ENCODE results near the gene NRF1.

The NRF1 gene

DNA sequence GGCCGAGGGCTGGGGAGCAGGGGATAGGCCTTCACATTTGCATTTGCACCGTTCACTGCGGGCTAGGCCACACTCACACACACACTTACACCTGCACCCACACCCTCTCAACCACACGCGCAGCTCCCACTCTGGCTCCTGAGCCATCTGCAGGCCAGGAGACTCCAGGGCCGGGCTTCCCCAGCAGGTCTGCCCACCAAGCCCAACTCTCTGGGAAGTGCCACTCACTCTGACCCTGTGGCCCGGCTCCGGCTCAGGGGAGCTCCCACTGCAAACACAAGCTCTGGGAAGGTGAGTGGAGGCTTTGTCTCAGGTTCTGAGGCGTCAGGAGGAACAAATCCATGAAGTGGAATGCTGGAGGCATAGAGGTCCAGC lies 157.9 kb downstream of the NRF1 start:
- in situ Hi-C loops (cut with HindIII; ENCODE audit: low sequenced_read_pairs): no loop called here
- no peak for DNase-seq (ENCODE audit: low read depth)
- TF ChIP-seq, protein P1, sequence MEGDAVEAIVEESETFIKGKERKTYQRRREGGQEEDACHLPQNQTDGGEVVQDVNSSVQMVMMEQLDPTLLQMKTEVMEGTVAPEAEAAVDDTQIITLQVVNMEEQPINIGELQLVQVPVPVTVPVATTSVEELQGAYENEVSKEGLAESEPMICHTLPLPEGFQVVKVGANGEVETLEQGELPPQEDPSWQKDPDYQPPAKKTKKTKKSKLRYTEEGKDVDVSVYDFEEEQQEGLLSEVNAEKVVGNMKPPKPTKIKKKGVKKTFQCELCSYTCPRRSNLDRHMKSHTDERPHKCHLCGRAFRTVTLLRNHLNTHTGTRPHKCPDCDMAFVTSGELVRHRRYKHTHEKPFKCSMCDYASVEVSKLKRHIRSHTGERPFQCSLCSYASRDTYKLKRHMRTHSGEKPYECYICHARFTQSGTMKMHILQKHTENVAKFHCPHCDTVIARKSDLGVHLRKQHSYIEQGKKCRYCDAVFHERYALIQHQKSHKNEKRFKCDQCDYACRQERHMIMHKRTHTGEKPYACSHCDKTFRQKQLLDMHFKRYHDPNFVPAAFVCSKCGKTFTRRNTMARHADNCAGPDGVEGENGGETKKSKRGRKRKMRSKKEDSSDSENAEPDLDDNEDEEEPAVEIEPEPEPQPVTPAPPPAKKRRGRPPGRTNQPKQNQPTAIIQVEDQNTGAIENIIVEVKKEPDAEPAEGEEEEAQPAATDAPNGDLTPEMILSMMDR (IDR thresholded peaks at IDR 0.05; ENCODE audit: low read depth, low read length, missing control alignments): no peak
- H3K4me3 ChIP-seq (ENCODE audit: low read depth, low read length): no peak overlapping the region

DNA sequence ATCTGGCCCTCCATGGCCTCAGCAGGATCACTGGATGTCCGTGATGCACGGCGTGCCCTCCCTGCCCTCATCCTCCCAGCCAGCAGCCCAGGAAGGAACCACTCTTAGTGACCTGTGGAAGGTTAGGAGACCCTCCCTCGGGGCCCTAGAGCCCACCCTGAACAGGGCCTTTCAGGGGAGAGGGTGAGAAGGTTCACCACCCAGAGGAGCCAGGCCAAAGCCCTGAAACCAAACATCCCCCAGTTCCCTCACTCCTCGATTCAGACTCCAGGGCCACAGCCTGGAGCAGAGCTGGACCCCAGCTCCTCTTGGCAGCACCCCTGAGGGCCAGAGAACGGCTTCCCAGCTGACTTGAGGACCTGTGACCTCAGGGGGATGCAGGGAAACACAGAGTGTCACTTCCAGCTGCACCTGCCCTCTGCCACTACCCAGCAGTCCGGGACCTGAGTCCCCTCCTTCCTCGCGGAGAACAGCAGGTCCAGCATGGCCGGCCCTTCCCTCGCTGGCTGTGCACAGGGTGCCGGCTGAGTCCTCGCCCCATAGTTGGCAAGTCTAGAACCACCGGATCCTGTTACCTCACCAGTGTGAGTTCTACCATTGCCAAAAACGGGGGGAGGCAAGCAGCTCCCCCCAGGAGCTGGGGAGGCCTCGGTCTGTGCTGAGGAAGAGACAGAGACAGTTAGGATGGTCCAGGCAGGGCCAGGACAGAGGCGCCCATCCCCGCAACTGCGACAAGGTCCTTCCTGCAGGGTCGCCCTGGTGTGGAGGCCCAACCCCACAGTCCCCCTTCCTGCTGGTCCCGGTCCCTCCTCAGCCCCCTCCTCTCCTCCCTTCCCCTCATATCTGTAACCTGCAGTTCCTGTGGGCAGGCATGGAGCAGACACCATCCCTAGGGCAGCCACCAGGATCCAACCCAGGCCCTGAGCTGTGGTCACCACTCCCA lies 158.6 kb downstream of the NRF1 start:
- no peak for DNase-seq (ENCODE audit: low read depth)
- in situ Hi-C loops (cut with HindIII; ENCODE audit: low sequenced_read_pairs): no loop called here
- TF ChIP-seq, protein P1 (IDR thresholded peaks at IDR 0.05; ENCODE audit: low read depth, low read length, missing control alignments): no peak
- no peak overlapping the region for H3K4me3 ChIP-seq (ENCODE audit: low read depth, low read length)

DNA sequence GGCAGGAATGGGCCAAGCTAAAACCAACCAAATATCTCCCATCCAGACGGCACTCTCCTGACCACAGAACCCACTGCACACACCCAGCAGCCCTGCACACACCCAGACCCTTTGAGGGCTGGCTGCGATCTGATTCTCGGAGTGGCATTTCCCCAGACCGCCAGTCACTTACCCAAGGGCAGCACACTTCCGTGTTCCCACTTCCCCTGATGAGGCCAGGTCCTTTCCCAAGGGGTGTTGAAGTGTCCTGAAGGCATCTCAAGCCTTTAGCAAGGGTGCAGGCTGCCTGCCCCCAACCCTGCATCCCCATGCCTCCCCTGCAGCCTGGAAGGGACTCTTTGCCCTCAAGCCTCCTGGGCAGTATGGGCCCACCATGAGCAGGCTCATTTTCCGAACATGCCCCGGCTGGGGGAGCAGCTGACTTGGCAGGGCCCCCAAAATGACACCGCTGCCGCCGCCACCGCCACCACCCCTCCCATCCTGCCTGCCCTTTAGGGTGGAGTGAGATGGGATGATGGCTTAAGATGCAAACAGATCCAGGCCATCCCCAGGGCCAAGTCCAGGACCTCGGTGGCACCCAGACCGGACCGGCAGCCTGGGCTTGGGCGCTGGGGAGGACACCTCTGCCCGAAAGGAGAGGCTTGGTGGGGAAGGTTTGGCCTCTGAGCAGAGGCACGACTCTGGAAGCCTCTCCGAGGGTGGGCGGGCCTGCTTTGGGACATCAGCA lies 159.8 kb downstream of the NRF1 start:
- TF ChIP-seq, protein P1 (IDR thresholded peaks at IDR 0.05; ENCODE audit: low read depth, low read length, missing control alignments): no peak
- in situ Hi-C loops (cut with HindIII; ENCODE audit: low sequenced_read_pairs): no loop called here
- no peak for DNase-seq (ENCODE audit: low read depth)
- H3K4me3 ChIP-seq (ENCODE audit: low read depth, low read length): no peak overlapping the region

DNA sequence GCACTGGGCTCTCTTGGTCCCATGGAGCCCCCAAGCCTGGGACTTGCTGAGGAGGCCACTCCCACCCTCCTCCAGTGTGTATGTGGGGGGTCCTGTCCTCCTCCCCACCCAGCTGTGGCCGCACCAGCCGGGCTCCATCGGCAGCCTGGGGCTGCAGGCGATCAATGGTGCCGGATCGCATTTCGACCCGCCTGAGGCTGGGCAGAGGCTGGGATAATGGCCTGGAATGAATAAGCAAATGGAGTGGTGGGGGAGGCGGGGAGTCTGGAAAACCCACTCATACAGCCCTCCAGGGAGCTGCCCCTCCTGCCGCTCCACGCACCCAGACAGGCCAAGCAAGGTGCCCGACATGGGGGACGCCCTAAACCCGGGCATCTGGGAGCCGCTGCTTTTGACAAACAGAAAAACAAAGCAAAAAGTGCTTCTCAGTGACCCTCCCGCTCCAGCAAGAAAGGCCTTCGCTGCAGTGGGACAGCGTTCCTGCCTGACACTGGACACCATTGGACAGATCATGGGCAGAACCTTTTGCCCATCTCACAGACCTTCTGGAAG lies 160.5 kb downstream of the NRF1 start:
- H3K4me3 ChIP-seq (ENCODE audit: low read depth, low read length): no peak overlapping the region
- no peak for DNase-seq (ENCODE audit: low read depth)
- in situ Hi-C loops (cut with HindIII; ENCODE audit: low sequenced_read_pairs): no loop called here
- TF ChIP-seq, protein P1 (IDR thresholded peaks at IDR 0.05; ENCODE audit: low read depth, low read length, missing control alignments): no peak

DNA sequence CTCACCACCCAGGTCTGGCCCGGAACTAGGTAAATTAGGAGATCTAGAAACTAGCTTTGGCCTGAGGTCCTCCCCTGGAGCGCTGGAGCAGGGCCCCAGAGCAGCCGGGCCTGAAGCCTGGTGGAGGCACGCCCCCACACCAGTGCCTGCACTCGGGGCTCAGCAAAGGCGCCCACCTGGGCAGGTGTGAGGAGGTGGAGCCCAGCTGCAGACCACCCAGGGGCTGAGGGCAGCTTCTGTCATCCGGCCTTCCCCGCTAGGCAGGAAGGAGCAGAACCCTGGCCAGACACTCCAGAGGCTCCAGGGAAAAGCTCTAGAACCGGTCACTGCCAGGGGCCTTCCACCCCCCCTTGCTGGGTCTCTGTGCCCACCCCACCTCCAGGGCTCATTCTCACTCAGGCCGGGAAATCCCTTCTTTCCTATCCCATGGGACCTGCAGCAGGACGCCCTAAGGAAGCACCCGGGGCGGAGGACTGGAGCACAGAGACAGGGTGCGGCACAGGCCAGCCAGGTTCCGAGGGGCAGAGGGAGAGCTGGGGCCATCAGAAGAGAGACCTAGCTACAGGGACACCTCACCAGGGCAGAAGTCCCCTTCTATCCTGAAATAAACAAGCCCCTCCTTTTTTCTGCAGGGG lies 161.2 kb downstream of the NRF1 start:
- TF ChIP-seq, protein P1 (IDR thresholded peaks at IDR 0.05; ENCODE audit: low read depth, low read length, missing control alignments): no peak

DNA sequence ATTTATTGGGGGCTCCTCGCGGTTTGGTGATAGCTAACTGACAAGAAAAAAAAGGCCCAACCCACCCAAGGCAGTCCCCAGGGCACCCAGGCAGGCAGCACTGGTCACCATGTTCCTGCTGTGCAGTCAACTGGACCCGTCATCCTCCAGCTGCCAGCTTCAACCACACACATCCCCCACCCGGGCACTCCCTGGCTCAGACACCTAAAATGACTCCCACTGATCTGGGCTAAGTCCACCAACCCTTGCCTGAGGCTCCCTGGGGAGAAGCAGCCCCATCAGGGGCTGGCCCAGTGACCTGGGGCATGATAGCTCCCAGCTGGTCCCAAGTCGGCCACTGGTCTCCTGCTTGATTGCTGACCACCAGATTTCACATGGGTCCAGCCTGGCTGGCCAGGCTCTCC lies 161.8 kb downstream of the NRF1 start:
- in situ Hi-C loops (cut with HindIII; ENCODE audit: low sequenced_read_pairs): no loop called here
- no peak overlapping the region for H3K4me3 ChIP-seq (ENCODE audit: low read depth, low read length)
- DNase-seq (ENCODE audit: low read depth): no peak
- TF ChIP-seq, protein P1 (IDR thresholded peaks at IDR 0.05; ENCODE audit: low read depth, low read length, missing control alignments): no peak

More for the DNA sequence above, 161.2 kb downstream of the NRF1 start:
- in situ Hi-C loops (cut with HindIII; ENCODE audit: low sequenced_read_pairs): no loop called here
- no peak overlapping the region for H3K4me3 ChIP-seq (ENCODE audit: low read depth, low read length)
- DNase-seq (ENCODE audit: low read depth): no peak

Data from astrocyte of the cerebellum (primary cell).